Endothelial cell of umbilical vein (primary cell): ENCODE data around the gene CACNA1B. TPM values are rescaled to one million over a fixed set of nuclear protein-coding genes. Genes with fewer than 3 reads are reported as not detected.

Source experiments
- BruUV-seq: library from RNA; stranded (reverse); fragments of 400-500 nt; replicated peaks from 2 replicates; lab custom pipeline; 2021; lab: Mats Ljungman, UMichigan
- CTCF ChIA-PET: fragments of 300-600, 350-600 bp; sonication (Branson Sonifier 250); formaldehyde crosslinking; loops from one replicate; lab custom pipeline; 2021; ENCODE audit warnings: antibody characterized with exemption, inconsistent platforms; lab: Charles Lee
- POLR2A ChIA-PET: fragments of 300-600, 350-600 bp; sonication (Branson Sonifier 250); formaldehyde crosslinking; loops from one replicate; lab custom pipeline; 2021; ENCODE audit warnings: antibody characterized with exemption, inconsistent platforms; lab: Charles Lee
- DNase-seq: peaks from one replicate; pipeline ENCODE4 v3.0.0-alpha.2; 2011; ENCODE audit warnings: low read depth, low spot score
- FAIRE-seq: peaks from 2 replicates; lab custom pipeline; 2011; peaks lifted over from hg19 to GRCh38; lab: Jason Lieb, UNC
- H2AFZ ChIP-seq: 2 replicates; pipeline ENCODE4 v1.6.0; 2012; ENCODE audit warnings: low read depth, low read length, control low read depth, inconsistent platforms
- H3K27ac ChIP-seq: 2 replicates; pipeline ENCODE4 v1.5.1; 2011; ENCODE audit warnings: low read depth, mild to moderate bottlenecking, control low read depth, low read length, moderate library complexity; ENCODE audit not compliant: insufficient read depth
- H3K27me3 ChIP-seq, 2 experiments: 2 replicates each; pipeline versions ENCODE4 v1.6.0 to v1.6.1; 2011; ENCODE audit warnings: low read length in 2 of 2, mixed read lengths in 1 of 2; ENCODE audit not compliant: control insufficient read depth in 2 of 2, insufficient read depth in 2 of 2
- H3K36me3 ChIP-seq, 2 experiments: 2 replicates in 1 of 2; 3 replicates in 1 of 2; pipeline ENCODE4 v1.5.1; 2011; ENCODE audit warnings: low read length in 2 of 2, mild to moderate bottlenecking in 1 of 2, moderate library complexity in 1 of 2; ENCODE audit not compliant: control insufficient read depth in 2 of 2, insufficient read depth in 2 of 2; ENCODE audit errors: extremely low read depth in 1 of 2
- H3K4me1 ChIP-seq: 3 replicates; pipeline ENCODE4 v1.5.1; 2011; ENCODE audit warnings: mild to moderate bottlenecking, low read length; ENCODE audit not compliant: control insufficient read depth, insufficient read depth; ENCODE audit errors: extremely low read depth
- H3K4me2 ChIP-seq: 2 replicates; pipeline ENCODE4 v1.6.1; 2011; ENCODE audit warnings: low read length, control low read depth, mixed read lengths; ENCODE audit not compliant: insufficient read depth
- H3K4me3 ChIP-seq, 3 experiments: fragments of 200-600 bp in 1 of 3; sonication (generic), shearing (Covaris generic) in 1 of 3; replicated peaks in 1 of 3; 2 replicates each; pipeline ENCODE4 v1.5.1; 2011 to 2016; ENCODE audit warnings: control low read depth in 3 of 3, low read length in 3 of 3, mild to moderate bottlenecking in 2 of 3, inconsistent platforms in 1 of 3, low read depth in 1 of 3, moderate library complexity in 1 of 3; ENCODE audit not compliant: insufficient read depth in 1 of 3
- H3K79me2 ChIP-seq: 2 replicates; pipeline ENCODE4 v1.6.0; 2012; ENCODE audit warnings: low read length, inconsistent platforms; ENCODE audit not compliant: control insufficient read depth, insufficient read depth
- H3K9ac ChIP-seq: replicated peaks from 2 replicates; pipeline ENCODE3; 2011; ENCODE audit warnings: low read length, control low read depth; ENCODE audit not compliant: insufficient read depth; ENCODE audit errors: extremely low read depth
- H3K9me1 ChIP-seq: replicated peaks from 3 replicates; pipeline ENCODE4 v1.6.0; 2011; ENCODE audit warnings: mild to moderate bottlenecking, low read length; ENCODE audit not compliant: control insufficient read depth, insufficient read depth; ENCODE audit errors: extremely low read depth
- H3K9me3 ChIP-seq: replicated peaks from 2 replicates; pipeline ENCODE4 v1.5.1; 2012; ENCODE audit warnings: low read length, inconsistent platforms; ENCODE audit not compliant: control insufficient read depth, insufficient read depth
- H4K20me1 ChIP-seq: replicated peaks from 2 replicates; pipeline ENCODE3; 2011; ENCODE audit warnings: mild to moderate bottlenecking, low read length; ENCODE audit not compliant: control insufficient read depth, insufficient read depth; ENCODE audit errors: extremely low read depth
- EZH2 ChIP-seq: IDR thresholded peaks from 2 replicates; pipeline ENCODE4 v1.6.1; 2012; ENCODE audit warnings: borderline replicate concordance, low read depth, mild to moderate bottlenecking, moderate library complexity, low read length, inconsistent platforms; ENCODE audit not compliant: severe bottlenecking
- FOS ChIP-seq: IDR thresholded peaks from 2 replicates; pipeline ENCODE4 v1.6.1; 2011; ENCODE audit warnings: mild to moderate bottlenecking, low read length, moderate library complexity, borderline replicate concordance; ENCODE audit not compliant: insufficient read depth
- GATA2 ChIP-seq: IDR thresholded peaks from 2 replicates; pipeline ENCODE4 v1.7.0; 2011; ENCODE audit warnings: low read depth, mild to moderate bottlenecking, moderate library complexity, mixed read lengths, low read length; ENCODE audit not compliant: insufficient read length, insufficient read depth
- JUN ChIP-seq: IDR thresholded peaks from 2 replicates; pipeline ENCODE4 v1.6.1; 2011; ENCODE audit warnings: borderline replicate concordance, low read depth; ENCODE audit not compliant: insufficient read length, insufficient read depth
- MYC ChIP-seq: IDR thresholded peaks from one replicate; pipeline ENCODE4 v1.6.1; 2011; ENCODE audit warnings: mild to moderate bottlenecking, low read depth, low read length
- POLR2A ChIP-seq: IDR thresholded peaks from 2 replicates; pipeline ENCODE4 v1.6.1; 2012; ENCODE audit warnings: low read depth, mild to moderate bottlenecking, control low read depth, low read length
- POLR2AphosphoS5 ChIP-seq: IDR thresholded peaks from 2 replicates; pipeline ENCODE4 v1.6.1; 2012; ENCODE audit warnings: low read depth, mild to moderate bottlenecking, control low read depth, low read length, moderate library complexity; ENCODE audit not compliant: insufficient read depth
- dilution Hi-C: fragments of 300-500 bp; cut with MboI; formaldehyde crosslinking; loops from one replicate; pipeline ENCODE4 v1.15.0; 2019; ENCODE audit warnings: low sequenced_read_pairs; ENCODE audit not compliant: extremely low pct_ligation_motif_present
- intact Hi-C: fragments of 100-400 bp; cut with micrococcal nuclease; formaldehyde crosslinking; loops from one replicate; pipeline ENCODE4 v1.10.0; 2022
- polyA plus RNA-seq, 4 experiments: library from polyadenylated mRNA; depleted of rRNA in 3 of 4; stranded (reverse) in 3 of 4; unstranded in 1 of 4; fragments of >200 nt; gene quantifications; 2 replicates each; pipeline versions ENCODE4 v1.2.1 to v1.2.3, GENCODE V29; 2011 to 2012; ENCODE audit warnings: missing spikeins in 1 of 4
- total RNA-seq: library from RNA; stranded (reverse); gene quantifications from 2 replicates; pipeline ENCODE4 v1.2.3, GENCODE V29; 2021
- TF ChIP-seq, protein P1 (sequence below), 2 donors: IDR thresholded peaks; 1 replicate in 1 of 2; 2 replicates in 1 of 2; pipeline ENCODE4 v1.5.1; 2011; ENCODE audit warnings: low read length in 2 of 2, mild to moderate bottlenecking in 2 of 2, moderate library complexity in 2 of 2, control low read depth in 1 of 2, inconsistent platforms in 1 of 2, low read depth in 1 of 2; ENCODE audit not compliant: insufficient read depth in 1 of 2; ENCODE audit errors: extremely low read depth in 1 of 2
- TF ChIP-seq, protein P2 (sequence below): IDR thresholded peaks from 2 replicates; pipeline ENCODE4 v1.6.1; 2011; ENCODE audit not compliant: insufficient read depth, insufficient read length

The CACNA1B gene
- total and polyA plus RNA-seq, 2 donors (not counting 3 experiments of a cell fraction or from before 2014, with no cell fraction given): 0.11 to 0.41 TPM

DNA sequence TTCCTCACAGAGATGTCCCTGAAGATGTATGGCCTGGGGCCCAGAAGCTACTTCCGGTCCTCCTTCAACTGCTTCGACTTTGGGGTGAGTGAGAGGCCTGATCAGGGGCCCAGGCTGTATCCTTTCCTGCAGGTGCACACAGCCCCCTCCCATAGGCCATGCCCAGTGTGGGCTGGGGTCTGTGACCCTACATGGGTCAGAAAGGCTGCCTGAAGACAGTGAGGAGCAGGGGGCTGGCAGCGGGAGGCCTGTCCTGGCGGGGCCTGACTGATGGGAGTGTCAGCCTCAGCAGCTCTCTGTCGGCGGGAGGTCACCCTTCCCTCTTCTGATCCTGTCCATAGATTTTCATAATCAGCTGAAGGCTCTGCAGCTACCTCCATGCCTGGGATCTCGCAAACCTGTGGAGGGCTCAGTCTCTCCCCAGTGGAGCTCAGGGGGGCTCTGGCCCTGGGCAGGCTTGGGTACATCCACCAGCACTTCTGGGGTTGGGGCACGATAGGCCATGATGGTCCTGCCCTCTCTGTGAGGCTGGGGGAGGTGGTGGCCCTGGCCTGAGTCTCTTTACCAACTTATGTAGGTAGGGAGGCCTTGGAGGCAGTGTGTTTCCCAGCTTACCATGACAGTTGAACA is 98.5 kb downstream of the CACNA1B start:
- no peak overlapping the region for H3K4me2 ChIP-seq
- no peak for DNase-seq
- CTCF ChIA-PET: no interaction called here
- H3K79me2 ChIP-seq: no peaks in the 10 kb centered on the region
- no peak for FAIRE-seq
- H3K9ac ChIP-seq: no peak overlapping the region
- H3K4me3 ChIP-seq: no peak overlapping the region
- H3K27me3 ChIP-seq: no peaks in the 10 kb centered on the region
- TF ChIP-seq EZH2: no peak
- no peak for TF ChIP-seq POLR2AphosphoS5
- no peak for TF ChIP-seq JUN
- TF ChIP-seq, protein P1, sequence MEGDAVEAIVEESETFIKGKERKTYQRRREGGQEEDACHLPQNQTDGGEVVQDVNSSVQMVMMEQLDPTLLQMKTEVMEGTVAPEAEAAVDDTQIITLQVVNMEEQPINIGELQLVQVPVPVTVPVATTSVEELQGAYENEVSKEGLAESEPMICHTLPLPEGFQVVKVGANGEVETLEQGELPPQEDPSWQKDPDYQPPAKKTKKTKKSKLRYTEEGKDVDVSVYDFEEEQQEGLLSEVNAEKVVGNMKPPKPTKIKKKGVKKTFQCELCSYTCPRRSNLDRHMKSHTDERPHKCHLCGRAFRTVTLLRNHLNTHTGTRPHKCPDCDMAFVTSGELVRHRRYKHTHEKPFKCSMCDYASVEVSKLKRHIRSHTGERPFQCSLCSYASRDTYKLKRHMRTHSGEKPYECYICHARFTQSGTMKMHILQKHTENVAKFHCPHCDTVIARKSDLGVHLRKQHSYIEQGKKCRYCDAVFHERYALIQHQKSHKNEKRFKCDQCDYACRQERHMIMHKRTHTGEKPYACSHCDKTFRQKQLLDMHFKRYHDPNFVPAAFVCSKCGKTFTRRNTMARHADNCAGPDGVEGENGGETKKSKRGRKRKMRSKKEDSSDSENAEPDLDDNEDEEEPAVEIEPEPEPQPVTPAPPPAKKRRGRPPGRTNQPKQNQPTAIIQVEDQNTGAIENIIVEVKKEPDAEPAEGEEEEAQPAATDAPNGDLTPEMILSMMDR (IDR thresholded peaks at IDR 0.05; ENCODE audit: extremely low read depth in 1 of 2, insufficient read depth in 1 of 2, low read depth in 1 of 2, low read length in 2 of 2): no peak
- no peak for TF ChIP-seq GATA2
- no peak for TF ChIP-seq POLR2A
- TF ChIP-seq MYC: no peak
- no peak for TF ChIP-seq FOS
- TF ChIP-seq, protein P2, sequence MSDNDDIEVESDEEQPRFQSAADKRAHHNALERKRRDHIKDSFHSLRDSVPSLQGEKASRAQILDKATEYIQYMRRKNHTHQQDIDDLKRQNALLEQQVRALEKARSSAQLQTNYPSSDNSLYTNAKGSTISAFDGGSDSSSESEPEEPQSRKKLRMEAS: no peak
- no peaks in the 10 kb centered on the region for H3K4me1 ChIP-seq
- dilution Hi-C loops: no loop called here
- H3K27ac ChIP-seq: no peak overlapping the region
- no TSS peak for BruUV-seq
- intact Hi-C loops: no loop called here
- H4K20me1 ChIP-seq: no peaks in the 10 kb centered on the region
- no peaks in the 10 kb centered on the region for H3K9me1 ChIP-seq
- H3K9me3 ChIP-seq: no peaks in the 10 kb centered on the region
- H3K36me3 ChIP-seq: no peaks in the 10 kb centered on the region
- POLR2A ChIA-PET: no interaction called here
- no peak overlapping the region for H2AFZ ChIP-seq
